Kidney epithelial cell (primary cell): ENCODE results near the gene SENP1. TPM values are rescaled to one million over a fixed set of nuclear protein-coding genes. Genes with fewer than 3 reads are reported as not detected.

Source experiments
- DNase-seq: peaks from one replicate; pipeline ENCODE4 v3.0.0-alpha.2; 2010; ENCODE audit warnings: low read depth
- H3K27me3 ChIP-seq: 2 replicates; pipeline ENCODE4 v1.6.0; 2011; ENCODE audit warnings: low read length; ENCODE audit not compliant: control insufficient read depth, insufficient read depth
- H3K36me3 ChIP-seq: 2 replicates; pipeline ENCODE4 v1.5.1; 2011; ENCODE audit warnings: low read length; ENCODE audit not compliant: control insufficient read depth, insufficient read depth
- H3K4me3 ChIP-seq: 2 replicates; pipeline ENCODE4 v1.5.1; 2011; ENCODE audit warnings: low read depth, mild to moderate bottlenecking, control low read depth, low read length
- total RNA-seq: library from RNA; depleted of rRNA; stranded (reverse); fragments of >200 nt; gene quantifications from 2 replicates; pipeline ENCODE4 v1.2.3, GENCODE V29; 2015
- TF ChIP-seq, protein P1 (sequence below): IDR thresholded peaks from 2 replicates; pipeline ENCODE4 v1.5.1; 2011; ENCODE audit warnings: mild to moderate bottlenecking, moderate library complexity, low read length, control low read depth, inconsistent platforms; ENCODE audit not compliant: insufficient read depth, poor library complexity, severe bottlenecking

Gene SENP1
- total RNA-seq, 1 donor from 2014 or later: 13.2 TPM

DNA sequence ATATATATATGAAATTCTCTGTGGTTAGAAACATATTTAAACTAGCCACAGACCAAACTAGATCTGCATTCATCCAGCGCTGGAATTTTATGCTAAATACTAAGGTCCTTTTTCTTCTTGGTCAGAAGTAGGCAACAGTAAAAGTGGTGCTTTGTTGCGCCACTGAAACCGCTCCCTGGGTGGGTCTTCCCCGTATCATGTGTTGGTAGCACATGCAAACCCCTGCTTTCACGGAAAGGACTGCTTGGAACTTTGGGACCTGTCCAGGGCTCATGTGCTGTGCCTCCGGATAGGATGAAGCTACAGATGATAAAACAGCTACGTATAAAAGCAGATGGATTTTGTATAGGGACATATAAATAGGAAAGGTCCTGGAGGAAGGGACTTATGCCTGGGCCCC lies 61.5 kb downstream of the SENP1 start:
- Histone ChIP-seq H3K4me3 (no peak overlapping the region), H3K36me3 (peaks cover 3% of the 10 kb centered on the region), H3K27me3 (no peaks in the 10 kb centered on the region)
- TF ChIP-seq, protein P1, sequence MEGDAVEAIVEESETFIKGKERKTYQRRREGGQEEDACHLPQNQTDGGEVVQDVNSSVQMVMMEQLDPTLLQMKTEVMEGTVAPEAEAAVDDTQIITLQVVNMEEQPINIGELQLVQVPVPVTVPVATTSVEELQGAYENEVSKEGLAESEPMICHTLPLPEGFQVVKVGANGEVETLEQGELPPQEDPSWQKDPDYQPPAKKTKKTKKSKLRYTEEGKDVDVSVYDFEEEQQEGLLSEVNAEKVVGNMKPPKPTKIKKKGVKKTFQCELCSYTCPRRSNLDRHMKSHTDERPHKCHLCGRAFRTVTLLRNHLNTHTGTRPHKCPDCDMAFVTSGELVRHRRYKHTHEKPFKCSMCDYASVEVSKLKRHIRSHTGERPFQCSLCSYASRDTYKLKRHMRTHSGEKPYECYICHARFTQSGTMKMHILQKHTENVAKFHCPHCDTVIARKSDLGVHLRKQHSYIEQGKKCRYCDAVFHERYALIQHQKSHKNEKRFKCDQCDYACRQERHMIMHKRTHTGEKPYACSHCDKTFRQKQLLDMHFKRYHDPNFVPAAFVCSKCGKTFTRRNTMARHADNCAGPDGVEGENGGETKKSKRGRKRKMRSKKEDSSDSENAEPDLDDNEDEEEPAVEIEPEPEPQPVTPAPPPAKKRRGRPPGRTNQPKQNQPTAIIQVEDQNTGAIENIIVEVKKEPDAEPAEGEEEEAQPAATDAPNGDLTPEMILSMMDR: no peak
- no peak for DNase-seq

DNA sequence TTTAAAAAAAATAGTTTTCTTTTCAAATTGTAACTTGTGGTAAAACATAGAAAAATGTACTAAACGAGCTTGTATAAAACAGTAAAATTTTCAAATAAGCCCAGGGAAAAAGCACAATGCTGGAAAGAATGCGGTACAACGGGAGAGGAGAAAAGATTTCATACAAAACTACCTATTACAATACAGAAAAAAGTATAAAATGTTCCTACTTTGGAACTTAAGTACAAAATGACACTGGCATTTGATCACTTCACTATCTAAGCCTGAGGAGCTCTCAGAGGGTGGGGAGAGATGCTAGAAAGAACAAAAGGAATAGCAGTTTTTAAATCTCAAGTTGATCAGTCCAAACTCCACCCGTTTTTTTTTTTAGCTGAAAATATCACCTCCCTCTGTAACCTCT lies 62.1 kb downstream of the SENP1 start:
- DNase-seq: no peak
- H3K4me3 ChIP-seq: no peak overlapping the region
- peaks cover 3% of the 10 kb centered on the region for H3K36me3 ChIP-seq
- no peaks in the 10 kb centered on the region for H3K27me3 ChIP-seq
- TF ChIP-seq, protein P1: no peak

DNA sequence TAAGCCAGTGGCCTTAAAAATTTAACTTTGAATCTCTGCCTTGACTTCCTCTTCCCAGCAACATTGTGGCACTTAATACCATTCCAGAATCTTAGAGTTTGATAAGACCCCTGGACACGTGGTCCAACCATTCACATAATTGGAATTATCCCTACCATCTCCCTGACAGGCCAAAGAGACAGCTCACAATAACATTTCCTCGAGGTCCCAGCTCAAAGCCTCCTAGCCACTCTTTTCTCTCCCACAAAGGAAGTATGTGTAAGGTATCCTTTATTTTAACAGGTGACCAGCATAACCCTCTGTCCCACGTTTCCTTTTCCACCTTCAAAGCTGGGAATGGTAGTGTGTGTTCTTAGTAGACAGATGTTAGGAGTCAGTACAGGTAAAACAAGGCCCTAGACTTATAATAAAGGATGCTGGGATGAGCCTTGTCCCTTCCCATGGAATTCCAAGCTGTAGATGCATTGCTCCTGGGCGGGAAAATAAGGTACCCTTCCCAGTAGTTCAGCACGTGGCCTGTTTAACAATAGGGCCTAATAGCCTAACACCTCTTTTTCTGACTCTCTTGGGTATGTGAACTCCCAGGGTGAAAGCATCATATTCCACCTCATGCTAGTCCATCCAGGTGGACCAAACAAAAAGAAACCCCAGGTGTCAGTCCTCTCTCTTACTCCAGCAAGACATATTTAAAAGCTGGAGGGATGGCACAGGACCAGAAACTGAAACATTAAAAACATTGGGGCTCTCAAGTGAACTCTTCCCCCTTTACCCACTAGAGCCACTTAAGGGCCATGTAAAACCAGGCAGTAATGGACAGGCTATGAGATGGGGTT lies 64.1 kb downstream of the SENP1 start:
- H3K27me3 ChIP-seq: no peaks in the 10 kb centered on the region

DNA sequence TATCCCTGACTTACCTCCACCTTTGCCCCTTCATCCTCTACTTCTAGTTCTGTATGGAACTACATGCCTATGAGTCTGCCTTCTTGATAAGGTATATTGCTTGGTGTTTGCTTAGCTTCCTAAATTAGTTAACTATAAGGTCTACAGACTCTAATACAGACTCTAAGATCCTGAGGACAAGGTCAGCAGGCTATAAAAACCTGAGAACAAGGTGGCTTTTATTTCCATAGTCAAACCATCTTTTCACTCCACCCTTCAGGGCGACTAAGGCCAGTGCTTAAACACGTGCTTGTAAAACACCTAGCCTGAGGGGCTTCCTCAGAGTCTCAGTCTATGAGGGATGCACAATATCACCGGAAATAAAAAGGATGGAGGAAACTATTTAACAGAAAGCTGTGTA lies 65.5 kb downstream of the SENP1 start:
- Histone ChIP-seq H3K36me3 (peaks cover 3% of the 10 kb centered on the region), H3K4me3 (no peak overlapping the region), H3K27me3 (no peaks in the 10 kb centered on the region)
- TF ChIP-seq, protein P1: no peak
- DNase-seq: no peak

More for the DNA sequence above, 64.1 kb downstream of the SENP1 start:
- Histone ChIP-seq H3K4me3 (no peak overlapping the region), H3K36me3 (peaks cover 3% of the 10 kb centered on the region)
- DNase-seq: no peak
- TF ChIP-seq, protein P1: no peak

DNA sequence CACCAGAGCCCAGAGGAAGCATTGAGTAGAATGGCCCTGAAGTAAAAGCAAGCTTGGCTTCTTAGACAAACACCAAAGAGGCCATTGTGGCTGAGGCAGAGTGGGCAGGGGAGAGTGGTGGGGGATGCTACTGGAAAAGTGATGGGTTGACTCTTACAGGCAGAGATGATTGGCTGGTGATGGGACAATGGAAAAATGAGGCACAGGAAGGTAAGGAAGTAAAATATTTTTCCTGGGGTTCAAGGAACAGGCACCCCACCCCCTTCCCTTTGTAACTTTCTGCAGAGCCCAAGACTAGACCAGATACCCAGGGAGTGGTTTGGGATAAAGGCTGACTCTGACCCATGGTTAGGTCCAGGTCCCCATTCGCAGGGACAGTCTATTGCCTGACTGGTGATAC lies 66.7 kb downstream of the SENP1 start:
- TF ChIP-seq, protein P1: no peak
- DNase-seq: no peak
- Histone ChIP-seq H3K27me3 (no peaks in the 10 kb centered on the region), H3K4me3 (no peak overlapping the region), H3K36me3 (no peaks in the 10 kb centered on the region)

DNA sequence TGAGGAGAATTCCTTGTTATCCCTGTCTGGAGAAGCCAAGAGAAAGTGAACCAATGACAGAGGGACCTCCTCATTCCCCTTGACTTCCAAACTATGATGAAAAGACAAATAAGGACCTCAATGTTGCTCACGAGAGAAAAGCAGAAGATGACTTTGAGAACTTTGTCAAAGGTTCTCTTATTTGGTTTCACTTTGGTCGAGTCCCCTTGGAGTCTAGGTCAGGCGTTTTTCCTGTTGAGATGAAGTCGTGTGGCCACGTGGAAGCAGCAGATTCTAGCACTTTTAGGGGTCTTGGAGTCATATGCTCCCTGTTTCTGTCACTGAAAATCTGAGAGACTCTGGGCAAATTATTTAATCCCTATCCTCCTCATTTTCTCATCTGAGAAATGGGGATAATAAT lies 67.8 kb downstream of the SENP1 start:
- H3K36me3 ChIP-seq: no peaks in the 10 kb centered on the region
- TF ChIP-seq, protein P1: no peak
- DNase-seq: no peak
- H3K4me3 ChIP-seq: no peak overlapping the region
- no peaks in the 10 kb centered on the region for H3K27me3 ChIP-seq
